DMS114 treated with DMSO at 0.1 percent for 48 hours (cell line): ENCODE data around the gene MAP3K9.
"Not testable (repeated sequence)": the region's sequence is repeated elsewhere in the genome, so short reads cannot be mapped to it uniquely, and the experiment has no call there.

Source experiments
- DNase-seq: peaks from one replicate; lab custom pipeline; 2025; ENCODE audit not compliant: unreplicated experiment; lab: John Stamatoyannopoulos, UW

The MAP3K9 gene

DNA sequence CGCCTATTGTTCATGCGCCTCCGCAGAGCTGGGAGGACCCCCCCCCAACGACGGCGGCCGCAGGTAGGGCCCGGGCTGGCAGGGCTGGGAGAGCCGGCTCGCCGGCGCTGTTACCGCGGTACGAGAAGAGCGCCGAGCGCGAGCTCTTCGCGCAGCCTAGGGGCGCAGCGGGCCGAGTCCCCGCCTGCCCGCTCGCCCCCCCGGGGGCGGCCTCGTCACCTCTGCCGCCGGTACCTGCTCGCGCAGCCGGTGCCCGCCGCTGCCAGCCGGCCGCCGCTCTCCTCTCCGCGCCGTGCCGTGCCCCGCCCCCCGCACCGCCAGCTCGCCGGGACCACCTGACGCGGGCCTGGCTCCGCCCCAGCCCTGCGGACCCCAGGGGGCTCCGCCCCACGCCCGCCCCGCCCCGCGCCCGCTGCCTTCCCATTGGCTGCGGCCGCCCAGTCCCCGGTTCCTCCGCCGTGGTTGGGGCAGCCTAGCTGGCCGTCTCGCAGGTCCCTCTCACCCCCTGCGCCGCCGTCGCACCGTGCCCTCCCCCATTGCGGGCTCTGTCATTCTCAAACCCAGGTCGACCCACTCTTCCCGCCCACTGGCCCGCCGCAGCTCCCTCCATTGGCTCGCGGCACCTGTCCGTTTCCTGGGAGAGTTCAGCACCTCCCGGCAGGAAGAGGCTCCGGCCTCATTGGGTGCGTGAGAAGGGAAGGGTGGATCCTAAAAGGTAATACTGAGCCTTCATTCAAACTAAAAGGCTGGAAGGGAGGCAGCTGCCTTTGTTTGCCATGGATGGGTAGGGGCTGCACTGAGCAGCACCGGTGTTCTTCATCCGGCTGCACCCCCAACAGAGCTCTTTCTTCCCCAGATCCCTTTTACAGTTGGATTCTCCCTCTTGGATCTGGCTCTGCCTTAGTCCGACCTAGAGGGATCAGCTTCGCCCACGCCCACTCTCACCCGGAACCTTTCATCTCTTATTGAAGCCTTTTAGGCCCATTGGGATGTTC lies at the start of gene MAP3K9:
Gene MAP3K9, minus strand, starts transcription at position 289 of the 995 bp plus-strand sequence. CDS start 342 bp downstream, outside the sequence.
- DNase-seq: peak; percentile 81

GRCh38 chr14:70858641-70859040 lies 49.3 kb upstream of the MAP3K9 start:
- no peak for DNase-seq

GRCh38 chr14:70857496-70857890 lies 48.2 kb upstream of the MAP3K9 start:
- no peak for DNase-seq

DNA sequence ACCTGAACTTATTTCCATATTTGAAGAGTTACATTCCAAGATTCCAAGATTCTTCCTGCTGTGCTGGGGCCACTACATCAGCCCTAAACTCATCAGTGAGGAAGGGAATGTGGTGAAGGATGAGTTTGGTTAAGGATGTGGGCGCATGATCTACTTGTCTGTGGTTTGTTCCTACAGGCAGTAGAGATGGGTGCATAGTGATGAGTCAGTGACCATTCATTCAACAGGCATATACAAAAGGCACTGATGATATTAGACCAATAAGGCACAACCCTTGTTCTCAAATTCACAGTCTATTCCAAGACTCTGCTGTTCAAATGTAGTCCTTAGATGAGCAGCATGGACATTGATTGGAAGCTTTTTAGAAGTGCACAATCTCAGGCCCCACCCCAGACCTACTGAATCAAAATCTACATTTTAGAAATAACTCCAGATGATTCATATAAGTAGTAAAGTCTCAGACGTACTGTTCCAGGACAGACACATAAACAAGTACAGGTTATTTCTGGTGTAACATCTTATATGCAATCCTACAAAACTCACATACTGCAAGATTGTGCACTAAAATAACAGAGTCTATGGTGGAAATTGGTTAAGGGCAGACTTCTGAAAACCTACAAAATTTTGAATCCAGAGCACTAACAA lies 47.7 kb upstream of the MAP3K9 start:
- DNase-seq: no peak

GRCh38 chr14:70855486-70855885 lies 46.2 kb upstream of the MAP3K9 start:
- DNase-seq: no peak

- DNase-seq: not testable (repeated sequence)
Observed at GRCh38 chr14:70853658-70854057, 44.3 kb upstream of the MAP3K9 start.

GRCh38 chr14:70847406-70848090 lies 38.2 kb upstream of the MAP3K9 start:
- DNase-seq: no peak

DNA sequence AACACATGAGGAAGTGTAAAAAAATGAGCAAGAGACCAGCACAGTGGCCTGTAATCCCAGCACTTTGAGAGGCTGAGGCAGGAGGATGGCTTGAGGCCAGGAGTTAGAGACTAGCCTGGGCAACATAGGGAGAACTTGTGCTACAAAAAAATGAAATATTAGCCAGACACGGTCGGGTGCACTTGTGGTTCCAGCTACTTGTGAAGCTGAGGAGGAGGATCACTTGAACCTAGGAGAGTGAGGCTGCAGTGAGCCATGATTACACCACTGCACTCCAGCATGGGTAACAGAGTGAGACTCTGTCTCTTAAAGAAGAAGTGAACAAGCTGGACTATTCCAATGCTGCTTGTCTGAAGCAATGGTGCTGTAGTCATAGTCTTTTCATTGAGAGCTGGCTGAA lies 36.3 kb upstream of the MAP3K9 start:
- DNase-seq: no peak

- DNase-seq: no peak
Observed at GRCh38 chr14:70842851-70843462, 33.6 kb upstream of the MAP3K9 start.

- no peak for DNase-seq
Observed at GRCh38 chr14:70838076-70838475, 28.8 kb upstream of the MAP3K9 start.

GRCh38 chr14:70836946-70837345 lies 27.6 kb upstream of the MAP3K9 start:
- DNase-seq: no peak

GRCh38 chr14:70833884-70834283 lies 24.6 kb upstream of the MAP3K9 start:
- no peak for DNase-seq

DNA sequence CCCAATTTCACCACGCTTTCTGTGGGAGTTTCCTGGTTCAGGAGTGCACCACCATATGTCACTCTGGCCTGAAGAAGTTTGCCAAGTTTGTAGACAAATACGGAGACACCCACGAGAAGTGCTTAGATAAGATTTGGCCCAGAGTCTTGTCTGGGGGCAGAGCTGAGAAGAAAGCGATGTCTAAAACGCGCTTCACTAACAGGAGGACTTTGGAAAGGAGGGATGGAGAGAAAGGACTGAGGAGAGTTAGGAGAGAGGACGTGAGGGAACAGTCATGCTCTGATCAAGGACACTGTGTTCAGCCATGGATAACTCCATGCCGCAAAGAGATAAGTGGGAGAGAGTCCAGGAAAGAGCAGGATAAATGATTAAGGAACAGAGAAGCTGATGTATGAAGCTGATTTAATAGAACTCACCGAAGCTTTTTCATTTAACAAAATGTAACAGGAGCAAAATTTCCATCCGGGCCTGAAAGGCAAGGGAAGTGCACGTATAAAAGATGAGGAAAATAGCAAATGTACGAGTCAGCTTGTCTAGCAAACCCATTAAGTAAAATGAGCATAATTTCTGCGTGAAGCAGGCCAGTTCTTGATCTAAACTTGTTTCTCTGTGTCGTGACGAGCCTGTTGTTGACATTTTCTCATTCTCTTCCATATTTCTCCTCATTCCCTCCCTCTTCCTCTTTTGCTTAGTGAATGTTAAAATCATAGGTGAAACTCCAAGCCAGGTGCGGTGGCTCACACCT lies 23.4 kb upstream of the MAP3K9 start:
- DNase-seq: no peak

DNA sequence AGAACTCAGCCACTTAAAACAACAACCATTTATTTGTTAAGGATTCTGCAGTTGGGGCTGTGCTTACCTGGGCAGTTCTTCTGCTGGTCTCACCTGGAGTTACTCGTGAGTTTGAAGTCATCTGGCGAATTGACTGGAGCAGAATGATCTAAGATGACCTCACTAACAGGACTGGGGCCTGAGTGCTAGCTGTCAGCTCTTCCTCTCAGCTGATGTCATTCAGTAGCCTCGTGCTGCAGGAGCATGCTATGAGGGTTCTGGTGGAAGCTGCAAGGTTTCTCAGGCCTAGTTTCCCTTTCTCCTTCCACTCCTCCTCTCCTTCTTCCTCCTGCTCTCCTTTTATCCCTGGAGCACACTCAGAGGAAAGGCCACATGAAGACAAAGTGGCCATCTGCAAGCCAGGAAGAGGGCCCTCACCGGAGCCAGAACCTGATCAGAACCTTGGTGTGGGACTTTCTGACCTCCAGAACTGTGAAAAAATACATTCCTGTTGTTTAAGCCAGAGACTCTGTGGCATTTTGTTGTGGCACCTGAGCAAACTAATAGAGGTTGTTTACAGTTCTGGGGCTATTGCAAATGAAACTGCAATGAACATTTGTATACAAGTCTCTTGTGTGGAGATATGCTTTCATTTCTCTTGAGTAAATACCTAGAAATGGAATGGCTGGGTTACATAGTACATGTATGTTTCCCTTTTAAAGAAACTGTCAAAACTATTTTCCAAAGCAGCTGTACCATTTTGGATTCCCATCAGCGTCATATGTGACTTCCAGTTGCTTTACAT lies 21.9 kb upstream of the MAP3K9 start:
- no peak for DNase-seq

DNA sequence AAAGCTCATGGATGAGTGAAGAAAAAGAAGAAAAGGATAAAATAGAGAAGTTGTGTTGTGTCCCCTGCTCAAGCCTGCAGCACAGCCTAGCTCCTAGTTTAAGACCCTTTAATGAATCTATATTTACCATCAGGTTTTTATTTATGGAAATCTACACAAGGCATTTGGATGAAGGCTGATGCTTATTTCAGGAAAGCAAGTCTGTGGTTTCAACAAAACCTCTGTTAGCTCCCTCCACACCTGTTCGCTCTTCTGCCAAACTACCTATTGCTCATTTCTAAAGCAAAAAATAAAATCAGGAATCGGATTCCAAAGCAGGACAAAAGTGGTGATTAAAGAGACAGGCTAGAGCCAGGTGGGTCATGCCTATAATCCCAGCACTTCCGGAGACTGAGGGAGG lies 18.9 kb upstream of the MAP3K9 start:
- no peak for DNase-seq

DNA sequence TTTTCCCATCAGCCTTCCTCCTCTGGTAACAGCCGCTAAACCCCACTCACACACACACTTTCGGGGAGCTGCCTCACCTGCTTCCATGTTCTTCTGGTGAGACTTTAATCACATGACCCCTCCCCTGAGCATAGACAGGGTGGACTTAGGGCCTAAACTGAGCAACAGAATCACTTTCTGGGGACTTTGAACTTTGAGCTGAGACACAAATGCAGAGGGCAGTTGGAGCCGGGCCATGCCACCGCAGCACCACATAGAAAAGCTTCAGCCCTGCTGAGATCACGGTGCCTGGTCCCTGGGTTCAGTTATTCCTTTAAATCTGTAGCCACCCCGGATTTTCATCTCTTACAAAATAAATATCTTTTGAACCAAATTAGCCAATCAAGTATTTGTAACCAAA lies 18.4 kb upstream of the MAP3K9 start:
- DNase-seq: no peak

DNA sequence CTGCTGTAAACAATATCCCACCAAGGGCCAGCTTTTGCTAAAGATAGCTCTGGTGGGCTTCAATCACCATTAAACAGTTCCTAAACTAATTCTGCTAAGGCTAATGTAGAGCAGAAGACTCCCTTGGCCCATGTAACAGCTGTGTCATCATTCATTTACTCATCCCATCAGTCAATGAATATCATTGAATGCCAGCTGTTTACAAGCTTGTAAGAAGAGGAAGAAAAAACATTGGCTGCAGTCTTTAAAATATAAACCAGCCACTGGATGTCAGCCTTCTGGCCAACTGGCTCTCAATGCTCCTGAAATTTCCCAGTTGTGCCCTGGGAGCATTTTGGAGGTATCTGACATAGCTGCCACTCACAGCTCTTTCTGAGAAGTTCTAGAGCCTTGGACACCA lies 18.0 kb upstream of the MAP3K9 start:
- no peak for DNase-seq

GRCh38 chr14:70823281-70823680 lies 14.0 kb upstream of the MAP3K9 start:
- no peak for DNase-seq

DNA sequence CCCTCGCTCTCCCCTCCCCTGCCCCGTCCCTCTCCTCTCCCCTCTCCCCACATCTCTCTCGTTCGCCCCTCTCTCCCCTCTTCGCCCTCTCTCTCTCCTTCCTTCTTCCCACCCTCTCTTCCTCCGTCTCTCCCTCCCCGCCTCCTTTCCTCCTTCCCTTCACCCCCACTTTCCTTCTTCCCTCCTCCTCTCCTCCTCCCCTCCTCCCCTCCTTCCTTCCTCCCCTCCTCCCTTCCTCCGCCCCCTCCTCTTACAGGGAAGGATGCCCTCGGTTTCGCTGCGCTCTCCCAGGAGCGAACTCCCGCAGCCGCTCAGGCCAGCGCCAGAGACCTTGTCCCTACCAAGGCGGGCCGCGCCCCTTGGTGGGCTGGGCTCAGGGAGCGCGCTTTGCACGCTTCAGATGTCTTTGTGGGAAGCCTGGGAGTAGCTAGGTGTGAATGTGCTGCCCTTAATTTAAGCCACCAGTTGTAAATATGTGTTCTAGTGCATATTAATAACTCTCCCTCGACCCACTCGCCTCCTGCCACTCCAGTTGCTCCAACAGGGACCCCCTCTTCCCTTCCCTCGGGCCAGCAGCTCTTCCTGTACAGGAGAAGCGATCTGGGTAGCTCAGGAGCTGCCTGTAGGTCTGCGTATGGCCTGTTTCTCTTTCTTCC lies 13.3 kb upstream of the MAP3K9 start:
- DNase-seq: no peak
